PC-3 (cell line): ENCODE results near the gene XPNPEP3.

ENCODE experiments used
- CTCF ChIP-seq: fragments of 300-600 bp; sonication (generic); conservative IDR thresholded peaks from 2 replicates; pipeline ENCODE4 v1.5.1; 2017; ENCODE audit warnings: antibody characterized with exemption, low read depth, mild to moderate bottlenecking, low read length
- EZH2 ChIP-seq: fragments of 300-600 bp; sonication (generic); IDR thresholded peaks from one replicate; pipeline ENCODE4 v1.6.1; 2017; ENCODE audit warnings: antibody characterized with exemption, mild to moderate bottlenecking, low read length; ENCODE audit not compliant: unreplicated experiment

GRCh38 chr22:40928657-40929056 lies 71.7 kb downstream of the XPNPEP3 start:
- TF ChIP-seq CTCF (no peak), EZH2 (no peak)
